NT2/D1 (cell line): ENCODE results near the gene FAM9A.

Experiments used
- SUZ12 ChIP-seq: IDR thresholded peaks from 2 replicates; pipeline ENCODE4 v1.6.1; 2011; ENCODE audit not compliant: insufficient read length, insufficient read depth; ENCODE audit errors: extremely low read depth
- YY1 ChIP-seq: IDR thresholded peaks from 2 replicates; pipeline ENCODE4 v1.6.1; 2011; ENCODE audit not compliant: insufficient read length, insufficient read depth
- ZNF274 ChIP-seq: IDR thresholded peaks from 2 replicates; pipeline ENCODE4 v1.6.1; 2011; ENCODE audit warnings: mild to moderate bottlenecking, low read depth, low read length

DNA sequence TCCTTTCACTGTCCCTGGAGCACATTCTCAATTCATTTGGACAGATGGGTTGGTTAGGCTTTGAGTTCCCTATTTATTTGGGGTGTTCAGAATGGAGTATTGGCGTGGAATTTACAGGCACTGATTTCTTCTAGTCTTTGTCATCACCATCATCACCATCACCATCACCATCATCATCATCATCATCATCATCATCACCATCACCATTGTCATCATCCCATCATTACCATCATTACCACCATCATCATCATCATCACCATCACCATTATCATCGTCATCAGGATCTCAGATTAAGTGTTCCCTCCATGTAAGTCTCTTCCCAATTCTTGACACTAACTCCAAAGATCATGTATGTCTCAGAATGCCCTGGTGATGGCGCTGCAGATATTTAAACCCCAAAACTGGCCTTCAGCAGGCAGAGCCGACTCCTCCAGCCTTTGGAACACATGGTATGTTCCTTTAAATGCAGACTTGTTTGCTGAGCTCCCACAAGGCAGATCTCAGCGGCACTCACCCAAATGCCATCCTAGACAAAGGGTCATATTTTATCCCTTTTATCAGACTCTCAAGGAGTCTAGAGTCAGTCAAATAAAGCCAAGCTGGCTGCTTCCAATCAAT, 19.8 kb upstream of the FAM9A start:
- TF ChIP-seq YY1 = no peak
- no peak for TF ChIP-seq ZNF274
- TF ChIP-seq SUZ12 = no peak
